ENCODE data around the gene FABP6.
"Not testable (repeated sequence)": the region's sequence is repeated elsewhere in the genome, so short reads cannot be mapped to it uniquely, and the experiment has no call there.

DNA sequence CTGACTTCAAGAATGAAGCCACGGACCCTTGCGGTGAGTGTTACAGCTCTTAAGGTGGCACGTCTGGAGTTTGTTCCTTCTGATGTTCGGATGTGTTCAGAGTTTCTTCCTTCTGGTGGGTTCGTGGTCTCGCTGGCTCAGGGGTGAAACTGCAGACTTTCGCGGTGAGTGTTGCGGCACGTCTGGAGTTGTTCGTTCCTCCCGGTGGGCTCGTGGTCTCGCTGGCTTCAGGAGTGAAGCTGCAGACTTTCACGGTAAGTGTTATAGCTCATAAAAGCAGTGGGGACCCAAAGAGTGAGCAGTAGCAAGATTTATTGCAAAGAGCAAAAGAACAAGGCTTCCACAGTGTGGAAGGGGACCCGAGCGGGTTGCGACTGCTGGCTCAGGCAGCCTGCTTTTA, 36.2 kb upstream of the FABP6 start:
- not testable (repeated sequence) for TF ChIP-seq ZNF121 (CRISPR knock-in tag; IDR thresholded peaks at IDR 0.05); FOXP1 (CRISPR knock-in tag; IDR thresholded peaks at IDR 0.05; ENCODE audit: borderline replicate concordance); ETV6 (CRISPR knock-in tag; IDR thresholded peaks at IDR 0.05)
- TF ChIP-seq, protein P1, sequence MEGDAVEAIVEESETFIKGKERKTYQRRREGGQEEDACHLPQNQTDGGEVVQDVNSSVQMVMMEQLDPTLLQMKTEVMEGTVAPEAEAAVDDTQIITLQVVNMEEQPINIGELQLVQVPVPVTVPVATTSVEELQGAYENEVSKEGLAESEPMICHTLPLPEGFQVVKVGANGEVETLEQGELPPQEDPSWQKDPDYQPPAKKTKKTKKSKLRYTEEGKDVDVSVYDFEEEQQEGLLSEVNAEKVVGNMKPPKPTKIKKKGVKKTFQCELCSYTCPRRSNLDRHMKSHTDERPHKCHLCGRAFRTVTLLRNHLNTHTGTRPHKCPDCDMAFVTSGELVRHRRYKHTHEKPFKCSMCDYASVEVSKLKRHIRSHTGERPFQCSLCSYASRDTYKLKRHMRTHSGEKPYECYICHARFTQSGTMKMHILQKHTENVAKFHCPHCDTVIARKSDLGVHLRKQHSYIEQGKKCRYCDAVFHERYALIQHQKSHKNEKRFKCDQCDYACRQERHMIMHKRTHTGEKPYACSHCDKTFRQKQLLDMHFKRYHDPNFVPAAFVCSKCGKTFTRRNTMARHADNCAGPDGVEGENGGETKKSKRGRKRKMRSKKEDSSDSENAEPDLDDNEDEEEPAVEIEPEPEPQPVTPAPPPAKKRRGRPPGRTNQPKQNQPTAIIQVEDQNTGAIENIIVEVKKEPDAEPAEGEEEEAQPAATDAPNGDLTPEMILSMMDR (IDR thresholded peaks at IDR 0.05): not testable (repeated sequence)
- TF ChIP-seq, protein P2, sequence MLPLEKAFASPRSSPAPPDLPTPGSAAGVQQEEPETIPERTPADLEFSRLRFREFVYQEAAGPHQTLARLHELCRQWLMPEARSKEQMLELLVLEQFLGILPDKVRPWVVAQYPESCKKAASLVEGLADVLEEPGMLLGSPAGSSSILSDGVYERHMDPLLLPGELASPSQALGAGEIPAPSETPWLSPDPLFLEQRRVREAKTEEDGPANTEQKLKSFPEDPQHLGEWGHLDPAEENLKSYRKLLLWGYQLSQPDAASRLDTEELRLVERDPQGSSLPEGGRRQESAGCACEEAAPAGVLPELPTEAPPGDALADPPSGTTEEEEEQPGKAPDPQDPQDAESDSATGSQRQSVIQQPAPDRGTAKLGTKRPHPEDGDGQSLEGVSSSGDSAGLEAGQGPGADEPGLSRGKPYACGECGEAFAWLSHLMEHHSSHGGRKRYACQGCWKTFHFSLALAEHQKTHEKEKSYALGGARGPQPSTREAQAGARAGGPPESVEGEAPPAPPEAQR (CRISPR knock-in tag; IDR thresholded peaks at IDR 0.05): not testable (repeated sequence)
